Endothelial cell of umbilical vein (primary cell): ENCODE results near the gene UTS2R.

Experiments
- CTCF ChIP-seq, 2 donors: IDR thresholded peaks; 1 replicate in 1 of 2; 2 replicates in 1 of 2; pipeline ENCODE4 v1.5.1; 2011; ENCODE audit warnings: low read length in 2 of 2, mild to moderate bottlenecking in 2 of 2, moderate library complexity in 2 of 2, control low read depth in 1 of 2, inconsistent platforms in 1 of 2, low read depth in 1 of 2; ENCODE audit not compliant: insufficient read depth in 1 of 2; ENCODE audit errors: extremely low read depth in 1 of 2
- GATA2 ChIP-seq: IDR thresholded peaks from 2 replicates; pipeline ENCODE4 v1.7.0; 2011; ENCODE audit warnings: low read depth, mild to moderate bottlenecking, moderate library complexity, mixed read lengths, low read length; ENCODE audit not compliant: insufficient read length, insufficient read depth
- JUN ChIP-seq: IDR thresholded peaks from 2 replicates; pipeline ENCODE4 v1.6.1; 2011; ENCODE audit warnings: borderline replicate concordance, low read depth; ENCODE audit not compliant: insufficient read length, insufficient read depth
- MAX ChIP-seq: IDR thresholded peaks from 2 replicates; pipeline ENCODE4 v1.6.1; 2011; ENCODE audit not compliant: insufficient read depth, insufficient read length
- POLR2A ChIP-seq: IDR thresholded peaks from 2 replicates; pipeline ENCODE4 v1.6.1; 2012; ENCODE audit warnings: low read depth, mild to moderate bottlenecking, control low read depth, low read length
- POLR2AphosphoS5 ChIP-seq: IDR thresholded peaks from 2 replicates; pipeline ENCODE4 v1.6.1; 2012; ENCODE audit warnings: low read depth, mild to moderate bottlenecking, control low read depth, low read length, moderate library complexity; ENCODE audit not compliant: insufficient read depth

DNA sequence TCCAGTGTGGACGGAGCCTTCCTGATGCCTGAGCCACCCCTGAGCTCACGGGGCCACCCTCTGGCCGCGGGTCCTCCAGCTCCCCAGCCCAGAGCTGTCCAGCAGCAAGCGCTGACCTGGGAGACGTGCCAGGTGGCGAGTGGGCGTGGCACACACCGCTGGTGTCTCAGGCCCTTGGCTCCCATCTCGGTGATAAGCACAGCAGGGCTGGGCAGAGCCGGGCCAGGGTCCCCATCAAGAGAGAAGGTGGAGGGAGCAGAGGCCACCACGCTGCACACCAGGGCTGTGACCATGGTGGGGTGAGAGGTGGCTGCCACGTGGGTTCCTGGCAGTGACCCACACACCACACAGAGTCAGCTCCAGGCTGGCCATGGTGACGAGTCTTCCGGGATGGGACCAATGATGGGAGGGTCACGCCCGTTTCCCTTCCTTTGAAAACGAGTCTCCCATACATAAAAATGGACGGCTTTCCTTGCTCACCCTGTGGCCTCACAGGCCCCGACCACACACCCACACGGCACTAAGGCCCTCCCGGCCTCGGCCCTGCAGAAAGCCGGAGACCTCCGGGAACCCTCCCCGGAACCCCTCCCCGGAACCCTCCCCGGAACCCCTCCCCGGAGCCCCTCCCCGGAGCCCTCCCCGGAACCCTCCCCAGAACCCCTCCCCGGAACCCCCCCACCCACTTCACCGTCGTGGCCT is 16.8 kb downstream of the UTS2R start:
- TF ChIP-seq POLR2A (no peak), CTCF (IDR thresholded peaks at IDR 0.05; ENCODE audit: extremely low read depth in 1 of 2, insufficient read depth in 1 of 2, low read depth in 1 of 2, low read length in 2 of 2) (no peak), JUN (no peak), POLR2AphosphoS5 (no peak), GATA2 (no peak), MAX (no peak)
